ELF-1 (cell line): ENCODE results near the gene ANKRD6.
"Not testable (repeated sequence)": the region's sequence is repeated elsewhere in the genome, so short reads cannot be mapped to it uniquely, and the experiment has no call there.

Source experiments
- DNase-seq: peaks from one replicate; pipeline ENCODE4 v3.0.0-alpha.2; 2016; ENCODE audit warnings: low read depth, low spot score

Gene ANKRD6

DNA sequence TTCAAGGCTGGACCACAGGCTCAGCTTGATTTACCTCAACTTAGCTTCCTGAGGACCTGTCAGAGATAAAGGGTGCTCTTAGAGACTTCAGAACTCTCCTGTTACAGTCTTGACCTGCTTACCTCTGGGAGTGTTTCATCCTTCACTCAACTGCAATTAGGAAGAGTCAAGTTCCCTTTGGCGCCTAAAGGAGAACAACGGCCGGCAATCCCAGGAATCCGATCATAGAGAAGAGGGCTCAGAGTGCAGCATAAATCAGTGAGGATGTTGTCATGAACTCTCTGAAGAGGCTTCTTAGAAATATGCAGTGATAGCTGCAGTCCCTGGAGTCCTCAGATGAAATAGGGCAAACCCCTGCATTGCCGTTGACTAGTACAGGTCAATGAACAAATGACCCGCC, 169.2 kb downstream of the ANKRD6 start:
- DNase-seq = no peak

DNA sequence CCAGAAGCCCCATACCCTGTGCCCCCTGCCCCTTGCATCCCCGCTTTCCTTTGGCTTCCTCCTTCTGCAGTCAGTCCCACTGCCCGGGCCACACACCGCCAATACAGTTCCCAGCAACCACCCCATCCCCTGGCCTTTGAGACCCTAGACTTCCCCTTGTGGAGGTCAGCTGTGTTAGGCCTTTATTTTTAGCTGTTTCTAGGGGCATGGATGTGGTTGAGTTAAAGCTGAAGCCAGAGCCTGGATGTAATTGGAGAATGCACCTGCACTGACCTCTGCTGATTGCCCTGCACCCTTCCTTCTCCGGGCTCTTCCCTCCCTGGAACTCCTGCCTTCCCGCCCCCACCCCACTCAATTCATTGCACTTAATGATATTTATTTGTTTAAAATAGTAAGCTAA, 171.7 kb downstream of the ANKRD6 start:
- DNase-seq = no peak

DNA sequence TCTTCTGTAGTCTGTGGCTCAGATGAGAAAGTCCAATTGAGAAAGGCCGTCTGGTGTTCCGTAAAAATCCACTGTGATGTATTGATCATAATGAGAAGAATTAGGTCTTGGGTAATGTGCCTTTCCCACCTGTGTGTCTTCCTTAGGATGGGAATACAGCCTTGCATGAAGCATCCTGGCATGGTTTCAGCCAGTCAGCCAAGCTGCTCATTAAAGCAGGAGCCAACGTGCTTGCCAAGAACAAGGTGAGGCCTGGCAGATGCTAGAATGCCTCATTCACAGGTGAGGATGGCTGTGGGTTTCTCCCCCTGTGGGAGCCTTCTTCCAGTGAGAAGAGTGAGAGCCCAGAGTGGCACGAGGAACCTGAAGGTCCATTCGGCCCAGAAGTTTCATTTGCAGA, 172.9 kb downstream of the ANKRD6 start:
- DNase-seq = no peak

DNA sequence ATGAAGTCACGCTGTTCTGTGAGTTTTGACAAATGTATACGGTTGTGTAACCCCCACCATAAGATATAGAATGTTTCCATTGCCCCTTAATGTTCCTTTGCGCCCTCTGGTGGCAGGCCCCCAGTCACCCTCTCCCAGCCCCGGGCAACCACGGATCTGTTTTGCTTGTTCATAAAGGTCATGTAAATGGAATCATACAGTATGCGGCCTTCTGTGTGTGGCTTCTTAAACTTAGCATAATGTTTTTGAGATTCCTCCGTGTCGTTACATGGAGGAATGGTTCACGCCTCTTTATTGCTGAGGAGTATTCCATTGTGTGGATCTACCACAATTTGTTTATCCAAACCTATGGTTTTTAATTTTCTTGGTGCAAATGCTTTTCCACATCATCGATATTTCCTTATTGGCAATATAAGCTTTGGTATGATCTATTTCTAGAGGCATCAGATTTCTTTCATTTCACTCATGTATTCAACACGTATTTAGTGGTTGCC, 177.2 kb downstream of the ANKRD6 start:
- peak; percentile 75 for DNase-seq

DNA sequence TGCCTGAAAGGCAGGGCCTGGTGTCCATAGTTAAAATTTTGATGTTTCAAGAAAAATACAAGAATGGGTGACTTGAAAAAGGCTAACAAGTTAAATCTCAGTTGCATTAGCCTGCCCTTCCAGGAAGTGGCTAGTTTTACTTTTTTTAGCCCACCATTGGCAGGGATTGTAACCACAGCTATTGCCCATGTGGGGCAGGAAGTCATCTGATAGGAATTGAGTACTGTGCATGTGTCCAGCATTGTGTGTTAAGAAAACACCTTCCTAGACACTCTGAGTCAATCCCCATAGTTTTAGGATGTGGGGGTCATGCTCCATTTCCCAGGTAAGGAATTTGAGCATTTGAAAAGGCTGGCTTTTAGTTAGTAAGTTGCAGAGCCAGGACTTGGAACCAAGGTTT, 178.7 kb downstream of the ANKRD6 start:
- DNase-seq = no peak

DNA sequence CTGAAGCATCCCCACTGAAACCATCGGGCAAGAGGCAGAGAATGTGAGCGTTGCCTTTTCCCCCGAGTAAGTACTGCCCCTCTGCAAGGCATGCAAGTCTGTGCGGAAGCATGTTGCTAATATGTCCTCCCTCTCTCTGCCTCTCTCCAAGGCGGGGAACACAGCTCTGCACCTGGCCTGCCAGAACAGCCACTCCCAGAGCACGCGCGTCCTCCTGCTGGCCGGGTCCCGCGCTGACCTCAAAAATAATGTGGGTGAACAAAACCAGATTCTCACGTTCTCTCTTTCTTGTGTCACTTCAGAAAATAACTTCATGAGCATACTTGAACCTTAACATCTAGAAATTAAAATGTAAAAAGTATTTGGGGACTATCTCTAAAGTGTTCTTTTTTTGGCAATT, 179.2 kb downstream of the ANKRD6 start:
- DNase-seq = peak; percentile 25

DNA sequence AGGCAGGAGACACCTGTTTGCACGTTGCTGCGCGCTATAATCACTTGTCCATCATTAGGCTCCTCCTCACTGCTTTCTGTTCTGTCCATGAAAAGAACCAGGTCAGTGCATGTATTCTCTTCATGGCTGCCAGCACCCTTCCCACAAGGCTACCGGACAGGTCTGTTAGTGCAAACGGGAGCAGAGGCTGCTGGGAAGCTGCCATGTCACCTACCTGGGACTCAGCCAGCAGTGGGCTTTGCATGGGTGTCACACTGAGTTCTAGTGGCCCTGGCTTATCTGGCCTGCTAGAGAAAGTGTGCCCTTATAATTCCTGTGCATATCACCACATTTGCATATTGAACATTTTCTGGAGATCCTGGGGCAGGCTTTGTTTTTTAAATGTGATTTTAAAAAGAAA, 180.8 kb downstream of the ANKRD6 start:
- DNase-seq = no peak

DNA sequence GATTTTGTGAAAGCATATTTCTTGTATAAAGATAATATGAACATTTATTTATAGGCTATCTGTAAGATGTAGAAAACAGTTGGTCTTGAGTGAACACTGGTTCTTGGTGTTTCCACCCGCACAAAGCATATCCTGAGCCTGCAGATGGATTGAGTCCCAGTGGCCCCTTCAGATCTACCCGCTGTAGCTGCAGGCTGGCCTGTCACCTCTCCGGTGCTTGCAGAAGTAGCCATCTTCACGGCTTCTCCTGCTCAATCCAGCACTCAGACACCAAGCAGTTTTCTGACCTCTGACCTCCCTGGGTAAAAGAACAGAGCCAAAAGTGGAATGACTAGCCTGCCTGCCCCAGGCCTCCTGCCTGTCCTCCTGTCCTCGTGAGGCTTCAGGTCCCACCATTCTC, 182.9 kb downstream of the ANKRD6 start:
- peak; percentile 39 for DNase-seq

DNA sequence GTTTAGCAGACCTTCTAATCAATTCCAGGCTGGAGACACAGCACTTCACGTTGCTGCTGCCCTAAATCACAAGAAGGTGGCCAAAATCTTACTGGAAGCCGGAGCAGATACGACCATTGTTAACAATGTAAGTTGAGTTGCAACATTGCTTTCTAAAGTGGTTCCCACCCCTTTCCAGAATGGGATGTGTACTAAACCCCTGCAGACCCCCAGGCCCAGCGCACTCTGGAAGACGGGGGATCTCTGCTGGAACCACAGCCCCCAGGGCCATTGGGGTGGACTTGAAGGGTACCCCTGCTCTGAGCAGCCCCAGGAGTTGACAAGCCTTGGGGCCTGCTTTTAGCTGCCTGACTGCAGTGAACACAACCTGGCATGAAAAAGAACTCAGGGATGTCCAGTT, 183.6 kb downstream of the ANKRD6 start:
- DNase-seq = no peak

DNA sequence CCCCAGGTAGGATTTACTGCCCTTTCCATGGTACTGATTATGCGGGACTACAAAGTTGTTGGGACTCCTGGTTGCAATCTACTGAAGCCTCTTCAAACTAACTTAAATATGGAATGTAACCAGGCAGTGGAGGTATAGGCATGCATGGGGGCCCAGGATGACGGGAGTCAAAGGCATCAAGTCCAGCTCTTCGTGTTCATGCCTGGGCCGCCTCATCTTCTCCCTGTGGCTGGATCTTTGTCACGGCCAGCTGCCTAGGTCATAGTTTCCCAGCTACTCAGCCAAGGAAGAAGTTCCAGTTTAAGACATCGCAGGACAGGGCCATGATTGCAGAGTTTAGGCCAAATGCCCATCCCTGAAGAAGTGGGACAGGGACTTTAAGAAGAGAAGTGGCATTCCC, 185.1 kb downstream of the ANKRD6 start:
- no peak for DNase-seq

DNA sequence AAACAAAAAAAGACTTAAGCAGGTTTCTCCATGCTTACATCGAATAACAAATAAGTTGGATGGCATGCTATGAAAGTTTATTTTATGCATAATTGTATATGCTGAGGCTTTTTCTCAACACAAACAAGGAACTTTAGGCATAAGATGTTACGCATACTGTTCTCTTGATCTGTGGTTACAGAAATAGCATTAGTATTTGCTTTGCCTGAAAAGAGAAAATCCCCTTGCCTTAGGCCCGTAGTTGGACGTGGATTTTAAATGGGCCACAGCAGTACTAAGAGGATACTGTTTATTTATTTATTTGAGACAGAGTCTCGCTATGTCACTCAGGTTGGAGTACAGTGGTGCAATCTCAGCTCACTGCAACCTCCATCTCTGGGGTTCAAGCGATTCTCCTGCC, 186.6 kb downstream of the ANKRD6 start:
- no peak for DNase-seq

DNA sequence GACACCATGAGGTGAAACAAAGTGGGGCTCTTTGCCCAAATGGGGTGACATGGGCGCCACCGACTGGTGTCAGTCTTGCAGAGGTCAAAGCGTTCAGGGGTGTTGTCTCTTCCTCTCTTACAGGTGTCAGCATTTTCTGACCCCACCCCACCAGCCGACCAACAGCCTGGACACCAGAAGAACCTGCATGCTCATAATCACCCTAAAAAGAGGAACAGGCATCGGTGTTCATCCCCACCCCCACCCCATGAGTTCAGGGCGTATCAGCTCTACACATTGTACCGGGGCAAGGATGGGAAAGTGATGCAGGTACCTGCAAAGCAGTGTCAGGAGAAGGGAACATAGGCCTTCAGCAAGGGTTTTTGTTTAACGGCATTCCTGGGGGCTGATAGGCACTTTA, 190.8 kb downstream of the ANKRD6 start:
- DNase-seq = no peak

DNA sequence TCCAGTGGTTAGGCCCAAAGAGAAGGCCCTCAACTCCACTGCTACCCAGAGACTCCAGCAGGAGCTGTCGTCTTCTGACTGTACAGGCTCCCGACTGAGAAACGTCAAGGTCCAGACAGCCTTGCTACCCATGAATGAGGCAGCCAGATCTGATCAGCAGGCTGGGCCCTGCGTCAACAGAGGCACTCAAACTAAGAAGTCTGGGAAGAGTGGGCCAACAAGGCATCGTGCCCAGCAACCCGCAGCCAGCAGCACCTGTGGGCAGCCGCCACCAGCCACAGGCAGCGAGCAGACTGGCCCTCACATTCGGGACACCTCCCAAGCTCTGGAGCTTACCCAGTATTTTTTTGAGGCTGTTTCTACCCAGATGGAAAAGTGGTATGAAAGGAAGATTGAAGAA, 197.5 kb downstream of the ANKRD6 start:
- no peak for DNase-seq

DNA sequence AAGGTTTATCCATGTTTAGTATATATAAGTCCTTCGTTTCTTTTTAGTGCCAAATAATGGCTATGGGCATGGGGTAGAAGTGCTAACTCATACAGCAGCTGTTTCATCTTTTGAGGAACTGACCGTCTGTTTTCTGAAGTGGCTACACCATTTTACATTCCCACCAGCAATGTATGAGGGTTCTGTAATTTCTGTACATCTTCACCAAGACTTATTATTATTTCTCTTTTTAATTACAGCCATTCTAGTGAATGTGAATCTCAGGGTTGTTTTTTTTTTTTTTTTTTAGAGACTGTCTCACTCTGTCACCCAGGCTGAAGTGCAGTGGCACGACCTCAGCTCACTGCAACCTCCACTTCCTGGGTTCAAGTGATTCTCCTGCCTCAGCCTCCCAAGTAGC, 203.5 kb downstream of the ANKRD6 start:
- not testable (repeated sequence) for DNase-seq

DNA sequence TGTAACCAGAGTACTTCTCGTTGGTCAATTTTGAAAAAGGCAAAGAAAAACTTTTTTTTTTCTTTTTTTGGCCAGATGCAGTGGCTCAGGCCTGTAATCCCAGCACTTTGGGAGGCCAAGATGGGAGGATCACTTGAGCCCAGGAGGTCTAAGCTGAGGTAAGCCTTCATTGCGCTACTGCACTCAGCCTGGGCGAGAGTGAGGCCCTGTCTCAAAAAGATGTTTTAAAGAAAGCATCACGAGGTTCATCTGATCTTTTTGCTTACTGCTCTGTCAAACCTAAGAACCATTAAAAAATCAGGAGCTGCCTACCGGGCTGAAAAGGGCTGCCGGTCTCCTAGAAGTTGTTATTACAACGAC, 205.0 kb downstream of the ANKRD6 start:
- no peak for DNase-seq

DNA sequence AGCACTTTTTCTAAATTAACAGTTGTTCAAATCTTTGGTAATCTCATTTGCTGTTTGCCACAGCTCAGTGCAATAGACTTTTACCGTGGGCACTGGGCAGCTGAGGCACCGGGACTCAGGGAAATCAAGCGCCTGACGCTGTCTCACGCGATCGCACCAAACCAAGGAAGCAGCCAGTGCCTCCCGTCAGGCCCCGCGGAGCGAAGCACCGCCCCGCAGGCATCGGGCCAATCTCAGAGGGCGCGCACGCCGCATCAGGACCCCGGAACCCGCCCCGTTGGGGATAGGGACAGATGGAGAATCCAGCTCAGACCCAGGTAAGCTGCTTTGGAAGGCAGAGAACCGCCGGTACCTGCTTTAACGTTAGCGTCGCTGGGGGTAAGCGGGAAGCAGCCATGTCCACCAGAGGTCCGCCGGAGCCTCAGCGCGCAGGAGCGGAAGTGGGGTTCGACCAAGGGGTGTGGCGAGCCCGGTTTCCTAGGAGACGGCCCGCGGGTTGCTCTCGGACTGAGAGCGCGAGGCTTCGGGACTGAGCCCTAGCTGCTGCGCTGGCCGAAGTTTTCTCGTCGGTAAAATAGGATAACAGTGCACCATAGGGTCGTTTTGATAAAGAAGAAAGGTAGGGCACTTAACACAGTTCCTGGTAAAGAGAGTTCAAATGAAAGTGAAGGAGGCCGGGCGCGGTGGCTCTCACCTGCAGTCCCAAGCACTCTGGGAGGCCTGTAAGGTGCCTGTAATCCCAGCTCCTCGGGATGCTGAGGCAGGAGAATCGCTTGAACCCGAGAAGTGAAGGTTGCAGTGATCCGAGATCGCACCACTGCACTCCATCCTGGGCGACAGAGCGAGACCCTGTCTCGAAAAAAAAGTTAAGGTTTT, 205.6 kb downstream of the ANKRD6 start, which contains the start of gene LYRM2:
Gene LYRM2, minus strand, starts transcription at position 428 of the 876 bp plus-strand sequence. Its CDS starts 31 bp downstream, at position 397.
- peak; percentile 95 for DNase-seq

DNA sequence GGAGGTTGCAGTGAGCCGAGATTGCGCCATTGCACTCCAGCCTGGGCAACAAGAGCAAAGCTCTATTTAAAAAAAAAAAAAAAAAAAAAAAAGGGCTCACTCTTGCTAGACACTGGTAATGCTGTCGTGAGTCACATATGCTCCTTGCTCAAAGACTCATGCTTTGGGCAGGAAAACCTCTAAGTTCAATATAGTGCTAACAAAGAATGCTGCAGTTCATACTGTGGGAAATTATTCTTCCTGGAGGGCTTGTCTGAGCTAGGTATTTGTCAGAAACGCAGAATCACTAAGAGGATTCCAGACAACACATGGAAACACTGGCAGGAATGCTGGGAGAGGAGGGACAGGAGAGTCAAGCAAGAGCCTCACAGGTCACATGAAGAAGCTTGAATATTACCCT, 207.9 kb downstream of the ANKRD6 start:
- DNase-seq = no peak

DNA sequence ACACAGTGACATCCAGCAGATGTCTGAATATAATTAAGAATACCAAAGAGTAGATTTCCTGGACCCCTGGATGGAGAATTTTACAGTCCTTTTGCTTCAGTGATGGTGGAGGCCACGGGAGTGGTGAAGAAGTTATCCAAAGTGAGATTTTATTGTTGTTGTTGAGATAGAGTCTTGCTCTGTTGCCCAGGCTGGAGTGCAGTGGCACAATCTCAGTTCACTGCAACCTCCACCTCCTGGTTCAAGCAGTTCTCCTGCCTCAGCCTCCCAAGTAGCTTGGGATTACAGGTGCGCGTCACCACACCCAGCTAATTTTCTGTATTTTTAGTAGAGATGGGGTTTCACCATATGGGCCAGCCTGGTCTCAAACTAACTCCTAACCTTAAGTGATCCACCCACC, 208.6 kb downstream of the ANKRD6 start:
- not testable (repeated sequence) for DNase-seq

DNA sequence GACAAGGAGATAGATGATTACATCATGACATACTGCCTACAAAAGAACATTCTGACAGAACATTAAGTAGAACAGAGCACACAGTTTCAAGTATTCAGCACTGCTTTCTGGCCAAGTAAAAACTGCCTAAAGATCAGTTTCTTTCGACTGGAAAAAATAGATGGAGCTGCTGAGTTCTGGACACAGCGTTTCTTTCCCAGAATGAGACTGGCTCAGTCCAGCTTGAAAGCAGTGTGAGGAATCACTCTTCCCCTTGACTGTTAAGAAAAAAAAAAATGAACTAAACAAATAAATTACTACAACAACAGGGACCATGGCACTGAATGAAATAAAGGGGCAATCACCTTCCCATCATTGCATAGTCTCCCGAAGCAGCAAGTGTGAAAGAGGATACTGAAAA, 210.0 kb downstream of the ANKRD6 start:
- no peak for DNase-seq

DNA sequence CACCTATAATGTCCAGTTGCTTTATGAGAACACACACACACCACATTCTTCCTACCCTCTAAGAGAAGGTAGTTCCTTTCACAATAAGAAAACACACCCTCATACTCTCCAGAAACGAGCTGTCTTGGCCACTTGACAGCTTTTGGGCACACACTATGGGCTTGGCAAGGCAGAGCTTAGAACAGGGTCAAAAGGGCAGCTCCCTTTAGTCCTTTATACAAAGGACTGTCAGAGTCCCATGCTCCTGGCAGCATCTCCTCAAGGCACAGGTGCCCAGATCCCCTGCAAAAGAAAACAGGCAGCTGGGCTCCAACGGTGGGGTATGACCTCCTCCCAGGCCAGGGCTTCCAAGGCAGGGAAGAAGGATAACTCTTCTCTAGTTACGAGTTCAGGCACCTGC, 210.5 kb downstream of the ANKRD6 start:
- no peak for DNase-seq

DNA sequence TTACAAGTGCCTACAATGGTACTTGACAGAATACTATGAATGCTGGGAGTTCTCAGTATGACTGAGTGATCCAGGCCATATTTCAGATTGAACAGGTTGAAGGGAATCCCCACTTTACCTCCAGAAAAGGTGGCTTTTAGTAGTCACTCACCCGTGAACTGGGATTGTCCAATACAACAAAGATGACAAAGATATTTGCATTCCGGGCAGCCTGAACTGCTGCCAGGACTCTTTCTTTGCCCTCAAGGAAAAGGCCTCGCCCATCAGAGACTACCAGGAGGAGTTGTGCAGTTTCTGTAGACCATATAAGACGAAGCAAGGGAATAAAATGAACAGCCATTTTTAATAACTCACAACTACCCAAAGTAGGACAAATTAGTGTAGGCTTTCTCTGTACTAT, 211.9 kb downstream of the ANKRD6 start:
- no peak for DNase-seq

DNA sequence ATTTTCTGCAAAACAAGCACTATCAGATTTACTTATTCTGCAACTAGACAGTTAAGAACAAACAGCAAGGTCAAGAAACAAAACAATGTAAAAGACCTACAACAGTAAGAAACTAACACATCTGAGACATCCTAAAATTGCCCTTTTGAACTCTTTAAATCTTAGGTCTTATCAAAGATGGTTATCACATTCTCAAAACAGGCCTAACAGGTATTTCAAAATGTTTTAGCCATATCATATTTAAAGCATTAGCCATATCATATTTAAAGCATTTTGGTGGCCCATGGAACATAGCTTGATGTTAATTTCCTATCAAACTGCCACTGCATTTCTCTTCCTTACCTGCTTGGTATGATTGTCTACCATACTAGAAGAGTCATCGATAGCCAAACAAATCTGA, 216.7 kb downstream of the ANKRD6 start:
- DNase-seq = no peak

DNA sequence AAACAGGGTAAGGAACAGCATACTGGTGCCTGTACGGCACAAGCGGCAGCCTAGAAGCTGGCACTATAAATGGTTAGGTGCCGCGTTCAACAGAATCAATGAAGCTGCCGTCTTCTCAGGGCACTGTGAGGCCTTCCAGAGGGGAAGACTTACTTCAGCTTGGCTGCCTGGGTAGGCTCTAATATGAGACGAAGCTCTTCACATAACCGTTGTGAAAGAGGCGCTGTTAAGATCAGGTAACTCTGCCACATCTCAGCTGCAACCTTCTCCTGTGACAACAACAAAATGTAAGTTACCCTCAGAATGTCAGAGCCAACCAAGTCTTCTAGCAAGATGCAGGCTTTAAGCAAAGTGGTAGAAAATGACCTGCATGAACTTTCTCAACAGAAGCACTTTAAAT, 217.6 kb downstream of the ANKRD6 start:
- no peak for DNase-seq

DNA sequence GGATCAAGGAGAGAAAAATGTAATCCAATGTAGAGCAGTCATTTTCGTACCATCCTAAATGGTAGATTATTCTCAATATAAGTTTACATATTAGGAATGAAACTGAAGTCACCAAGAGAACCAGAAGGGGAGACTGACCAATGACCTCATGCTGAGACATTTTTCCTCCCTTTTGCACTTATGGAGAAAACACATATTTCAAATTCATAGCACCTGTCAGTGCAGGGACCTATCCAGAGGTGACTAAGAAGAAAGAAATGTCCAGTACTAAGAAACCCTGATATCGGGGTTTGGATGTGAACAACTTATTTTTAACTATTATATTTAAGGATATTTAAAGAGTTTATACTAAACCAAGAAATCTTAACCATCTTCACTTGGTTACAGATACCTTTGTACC, 222.2 kb downstream of the ANKRD6 start:
- no peak for DNase-seq
